HG03439 (cell line): ENCODE results near the gene KIAA1549.

ENCODE experiments used
- ATAC-seq: cut with Tn5 transposase; IDR thresholded peaks from one replicate; pipeline ENCODE4 v1.9.1; 2021; ENCODE audit warnings: mild to moderate bottlenecking, moderate library complexity; ENCODE audit not compliant: unreplicated experiment

The KIAA1549 gene

DNA sequence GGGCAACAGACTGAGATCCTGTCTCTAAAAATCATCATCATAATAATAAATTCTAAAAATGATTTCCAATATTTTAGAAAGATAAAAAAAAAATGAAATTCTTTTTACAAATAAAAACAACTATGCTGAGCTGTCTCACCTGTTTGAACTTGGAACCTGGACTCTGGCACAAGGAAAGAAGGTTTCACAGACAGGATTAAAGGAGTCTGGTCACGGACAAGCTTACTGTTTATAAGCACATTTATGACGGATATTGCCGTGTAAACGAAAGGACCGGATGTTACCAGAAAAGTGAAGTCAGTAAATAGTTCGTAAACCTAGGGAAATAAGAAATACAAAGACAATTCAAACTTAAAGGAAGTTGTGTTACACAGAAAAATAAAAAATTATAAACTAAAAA, 70.2 kb downstream of the KIAA1549 start:
- no peak for ATAC-seq

- ATAC-seq: no peak
Measured at GRCh38 chr7:138907850-138908249, 73.3 kb downstream of the KIAA1549 start.

- ATAC-seq: no peak
Measured at GRCh38 chr7:138907201-138907847, 73.9 kb downstream of the KIAA1549 start.

DNA sequence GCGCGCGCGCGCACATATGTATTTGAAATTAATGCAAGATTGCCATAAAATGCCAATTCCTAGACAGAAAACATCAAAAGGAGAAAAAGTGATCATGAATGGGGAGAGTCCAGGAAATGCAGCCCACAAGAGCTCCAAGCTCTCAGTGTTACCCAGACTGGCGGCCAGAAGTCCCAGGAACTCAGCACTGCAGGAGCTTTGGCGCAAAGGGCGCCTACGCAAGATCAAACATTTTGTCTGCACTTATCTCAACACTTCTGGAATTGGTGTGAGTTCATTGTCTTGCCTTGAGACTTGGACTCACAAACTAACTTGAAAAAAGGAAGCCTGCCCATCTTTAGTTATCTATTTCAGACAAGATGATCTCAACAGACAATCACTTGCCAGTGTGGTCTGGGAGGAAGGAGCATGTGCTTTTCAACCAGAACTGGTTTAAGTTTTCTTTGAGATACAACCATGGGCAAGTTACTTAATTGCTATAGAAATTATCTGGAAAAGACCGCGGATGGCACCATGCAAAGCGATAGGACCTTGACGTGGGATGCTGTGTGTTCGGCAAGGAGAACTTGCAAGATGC, 77.2 kb downstream of the KIAA1549 start:
- ATAC-seq: no peak

DNA sequence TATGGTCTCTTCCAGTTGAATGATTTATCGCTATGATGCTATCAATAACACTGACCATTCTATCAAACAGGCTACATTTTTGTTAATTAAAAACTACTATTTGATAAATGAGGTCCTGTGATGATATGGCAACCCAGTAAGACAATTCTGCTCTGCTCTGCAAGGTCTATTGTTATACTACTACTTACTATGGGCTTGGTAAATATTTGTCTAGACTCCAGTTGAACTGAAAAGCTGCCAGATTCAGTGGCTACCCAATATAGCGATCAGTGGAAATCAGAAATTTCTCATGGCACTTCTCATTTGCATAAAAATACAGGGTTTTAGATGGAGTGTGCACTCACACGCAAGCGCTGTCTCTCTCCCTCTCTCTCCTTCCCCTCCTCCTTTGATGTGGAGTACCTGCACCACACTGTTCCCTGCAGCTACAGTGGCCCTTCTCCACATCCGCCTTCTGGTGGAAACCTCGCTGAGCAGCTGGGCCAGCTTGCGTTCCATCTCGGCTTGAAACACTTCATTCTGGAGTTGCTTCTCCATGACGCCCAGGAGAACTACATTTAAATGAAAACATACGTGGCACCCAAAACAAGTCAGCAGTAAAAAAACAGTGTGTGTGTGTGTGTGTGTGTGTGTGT, 77.9 kb downstream of the KIAA1549 start:
- ATAC-seq: no peak

GRCh38 chr7:138902161-138902560, 79.0 kb downstream of the KIAA1549 start:
- ATAC-seq: no peak

DNA sequence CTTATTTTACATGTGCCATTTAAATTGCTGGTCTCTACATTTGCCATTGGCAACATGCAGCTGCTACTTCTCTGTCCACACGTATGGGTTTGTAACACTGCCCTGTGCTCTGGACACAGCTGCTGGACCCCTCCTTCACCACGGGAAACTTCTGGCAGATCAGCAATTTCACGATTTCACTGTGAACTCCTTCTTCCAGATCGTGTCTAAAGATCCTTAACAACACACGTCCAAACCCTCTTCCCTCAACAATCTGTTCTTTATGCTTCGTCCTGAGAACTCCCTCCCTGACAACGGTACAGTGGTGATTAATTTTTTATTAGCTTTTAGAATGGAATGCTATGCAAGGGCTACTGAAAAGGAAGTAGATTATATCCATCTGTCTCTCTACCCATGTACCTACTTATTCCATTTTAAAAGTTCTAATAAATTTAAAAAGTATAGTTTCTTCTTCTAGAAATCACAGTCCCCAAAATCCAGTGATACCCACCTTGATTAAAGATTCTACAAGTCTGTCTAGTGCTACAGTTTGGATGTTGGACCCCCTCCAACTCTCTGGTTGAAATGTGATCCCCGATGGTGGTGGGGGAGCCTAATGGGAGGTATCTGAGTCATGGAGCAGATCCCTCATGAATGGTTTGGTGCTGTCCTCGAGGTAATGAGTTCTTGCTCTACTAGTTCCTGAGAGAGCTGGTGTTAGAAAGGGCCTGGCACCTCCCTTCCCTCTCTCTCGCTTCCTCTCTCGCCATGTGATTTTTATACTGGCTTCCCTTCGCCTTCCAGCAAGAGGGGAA, 81.0 kb downstream of the KIAA1549 start:
- no peak for ATAC-seq

DNA sequence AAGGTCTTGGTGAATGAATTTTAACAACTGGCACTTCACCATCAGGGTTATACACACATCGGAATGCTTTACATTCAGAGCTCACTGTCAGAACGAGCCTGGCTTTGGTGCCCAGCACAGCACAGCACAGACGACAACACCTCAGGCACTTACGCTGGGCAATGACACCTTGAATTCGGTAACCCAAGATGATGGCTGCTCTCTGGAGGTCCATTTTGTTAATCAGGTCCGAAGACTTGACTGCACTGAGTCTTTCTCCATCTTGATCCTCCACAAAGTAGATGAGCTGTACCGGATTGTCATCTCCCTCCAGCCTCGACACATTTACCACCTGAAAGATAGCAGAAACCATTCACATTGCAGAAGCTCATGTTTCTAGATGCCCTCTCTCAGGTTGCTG, 82.4 kb downstream of the KIAA1549 start:
- no peak for ATAC-seq

DNA sequence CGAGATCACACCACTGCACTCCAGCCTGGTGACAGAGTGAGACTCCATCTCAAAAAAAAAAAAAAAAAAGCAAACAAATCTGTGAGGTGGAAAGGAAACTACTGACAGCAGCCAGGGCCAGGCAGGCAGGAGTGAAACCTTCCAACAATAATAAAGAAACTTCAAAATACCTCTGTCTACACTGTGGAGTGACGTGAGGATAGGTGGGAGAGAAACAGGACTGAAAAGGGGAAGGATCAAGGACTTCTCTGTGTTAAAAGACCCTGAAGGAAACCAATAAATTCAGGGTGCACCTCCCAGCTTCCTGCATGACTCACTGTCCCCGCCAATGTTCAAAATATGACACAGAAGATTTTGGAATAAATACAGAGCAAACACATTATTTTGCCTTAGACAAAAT, 82.9 kb downstream of the KIAA1549 start:
- ATAC-seq: no peak

DNA sequence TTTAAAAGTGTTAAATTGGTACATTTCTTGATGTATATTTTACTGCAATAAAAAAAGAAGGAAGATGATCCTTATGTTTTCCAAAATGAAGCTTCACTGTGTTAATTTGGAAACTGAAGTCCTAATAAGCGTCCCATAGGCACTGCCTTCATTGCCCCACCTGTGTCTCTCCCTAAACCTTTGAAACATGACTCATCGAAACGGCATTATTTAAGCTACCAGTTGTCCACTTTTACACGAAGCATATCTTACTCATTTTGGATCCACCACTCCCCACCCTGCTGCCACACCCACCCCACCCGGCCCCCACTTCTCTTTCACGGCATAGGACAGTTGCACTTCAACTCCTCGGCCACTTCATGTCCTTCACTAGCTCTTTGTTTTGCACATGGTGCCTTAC, 85.5 kb downstream of the KIAA1549 start:
- ATAC-seq: no peak

DNA sequence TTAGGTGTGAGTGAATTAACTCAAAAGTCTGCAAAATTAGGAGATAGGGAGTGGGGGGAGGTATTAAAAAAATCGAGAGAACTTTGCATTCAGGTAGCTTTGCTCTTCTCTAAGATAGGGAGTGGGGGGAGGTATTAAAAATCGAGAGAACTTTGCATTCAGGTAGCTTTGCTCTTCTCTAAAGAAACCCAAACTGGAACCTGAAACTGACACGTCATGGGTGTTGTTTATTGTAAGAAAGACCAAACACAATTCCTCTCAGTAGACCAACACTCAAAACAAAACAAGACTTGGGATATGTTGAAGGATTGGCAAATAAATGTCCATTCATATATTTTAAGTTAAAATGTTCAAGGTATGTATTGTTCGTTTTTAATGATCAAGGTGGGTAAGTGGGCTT, 87.9 kb downstream of the KIAA1549 start:
- ATAC-seq: no peak

GRCh38 chr7:138892812-138893211, 88.4 kb downstream of the KIAA1549 start:
- ATAC-seq: no peak

DNA sequence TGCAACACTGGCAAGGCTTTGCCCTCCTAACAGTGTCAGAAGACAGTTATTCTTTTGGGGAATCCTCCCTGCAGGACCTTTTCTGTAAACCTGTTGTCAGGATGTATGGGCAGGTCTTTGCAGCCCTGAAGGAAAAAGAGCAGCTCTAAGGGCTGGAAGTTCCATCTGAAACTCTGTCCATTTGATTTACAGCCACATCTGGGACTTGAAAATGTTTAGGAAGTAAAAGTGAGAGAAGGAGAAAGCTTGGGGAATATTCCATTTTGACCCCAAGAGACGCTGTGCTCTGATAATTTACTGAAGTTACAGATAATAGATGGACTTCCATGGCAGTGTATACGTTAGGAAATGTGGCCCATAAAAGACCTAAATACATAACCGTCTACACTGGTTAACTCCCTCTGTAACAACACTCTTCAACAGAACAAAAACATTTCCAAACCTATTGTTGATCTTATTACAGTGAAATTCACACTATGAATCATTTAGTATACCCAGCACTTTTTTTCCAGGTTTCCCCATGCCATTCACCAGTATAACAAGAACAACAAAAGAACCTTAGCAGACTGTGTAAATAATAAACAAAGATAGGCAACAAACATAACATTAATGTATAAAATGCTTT, 89.1 kb downstream of the KIAA1549 start:
- no peak for ATAC-seq

DNA sequence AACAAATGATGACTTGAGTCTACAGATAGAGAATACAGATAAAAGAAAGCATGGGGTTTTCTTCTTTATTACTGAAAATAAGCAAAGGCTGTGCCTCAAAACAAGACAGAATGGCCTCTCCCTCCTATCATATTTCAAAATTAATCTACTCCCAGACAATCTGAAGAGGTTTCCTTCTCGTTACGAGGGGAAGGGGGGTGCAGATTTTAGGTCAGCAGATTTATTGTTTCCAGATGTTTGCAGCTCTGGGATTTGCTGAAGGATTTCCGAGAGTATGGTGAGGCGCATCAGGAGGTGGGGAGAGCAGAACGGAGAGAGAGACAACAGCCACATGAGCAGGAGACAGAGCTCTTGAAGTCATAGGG, 89.8 kb downstream of the KIAA1549 start:
- no peak for ATAC-seq

- no peak for ATAC-seq
Measured at GRCh38 chr7:138890499-138891445, 90.4 kb downstream of the KIAA1549 start.

DNA sequence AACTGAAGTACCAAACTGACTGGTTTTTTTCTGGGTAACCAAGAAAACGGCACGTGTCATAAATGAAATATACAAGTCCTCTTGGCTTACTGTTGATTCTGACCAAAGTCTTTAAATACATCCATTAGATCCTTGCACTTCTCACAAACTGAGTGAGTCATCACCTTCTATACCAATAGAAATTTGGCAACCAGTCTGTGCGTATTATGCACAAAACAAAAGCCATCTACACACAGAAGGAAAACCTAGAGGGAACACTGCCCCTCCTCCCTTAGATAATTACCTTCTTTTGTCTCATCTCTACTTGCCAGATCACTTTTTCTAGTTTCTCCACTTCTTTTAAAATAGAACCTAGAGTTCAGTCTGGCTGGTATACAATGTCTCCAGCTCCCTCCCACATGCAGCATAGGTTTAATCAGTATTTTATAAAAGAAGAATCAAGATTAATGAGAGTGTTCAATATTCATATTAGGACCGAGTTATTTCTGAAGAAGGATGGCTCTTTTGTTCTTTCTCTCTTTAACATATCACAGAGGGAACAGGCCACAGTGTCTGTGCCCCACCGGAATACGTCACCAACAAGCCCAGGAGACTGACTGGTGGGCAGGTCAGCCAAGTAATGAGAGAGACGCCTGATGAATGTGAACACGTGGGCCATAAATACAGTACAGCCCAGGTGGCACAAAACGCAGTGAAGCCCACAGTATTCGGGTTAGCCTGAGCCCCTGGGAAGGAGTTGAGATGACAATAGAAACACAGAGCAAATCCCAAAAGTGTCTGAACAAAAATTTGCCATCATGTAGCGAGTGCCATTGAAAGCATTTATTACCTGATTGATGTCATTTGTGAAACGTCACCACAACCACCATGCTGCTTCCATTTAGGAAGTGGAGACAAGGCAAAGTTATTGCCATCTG, 91.3 kb downstream of the KIAA1549 start:
- ATAC-seq: no peak

- no peak for ATAC-seq
Measured at GRCh38 chr7:138887872-138888656, 93.1 kb downstream of the KIAA1549 start.

- no peak for ATAC-seq
Measured at GRCh38 chr7:138887085-138887710, 94.0 kb downstream of the KIAA1549 start.
